SK-N-SH treated with all-trans-retinoic acid at 6 μM for 48 hours (cell line): Measurements from ENCODE around the gene KIF2A.

Experiments
- ATAC-seq: fragments of 200-7000 bp; cut with Tn5 transposase; 3 replicates; pipeline ENCODE4 v1.9.1; 2020; ENCODE audit warnings: mild to moderate bottlenecking, moderate library complexity
- ARNTL ChIP-seq: fragments of 450-650 bp; formaldehyde crosslinking; IDR thresholded peaks from 2 replicates; pipeline ENCODE4 v1.5.0; 2020; ENCODE audit warnings: low read depth, mild to moderate bottlenecking, moderate library complexity, borderline replicate concordance
- BACH2 ChIP-seq: fragments of 250-450 bp; sonication (Bioruptor Pico); IDR thresholded peaks from 2 replicates; pipeline ENCODE4 v1.9.0; 2021; ENCODE audit warnings: mild to moderate bottlenecking, borderline replicate concordance
- CREB5 ChIP-seq: fragments of 250-450 bp; sonication (Bioruptor Pico); IDR thresholded peaks from 2 replicates; pipeline ENCODE4 v1.5.1; 2020; ENCODE audit warnings: low read depth, mild to moderate bottlenecking, moderate library complexity
- CSDC2 ChIP-seq: fragments of 250-450 bp; sonication (Bioruptor Pico); IDR thresholded peaks from 2 replicates; pipeline ENCODE4 v1.5.0; 2020; ENCODE audit warnings: mild to moderate bottlenecking, moderate library complexity
- CSRNP3 ChIP-seq: fragments of 250-450 bp; sonication (Bioruptor Pico); IDR thresholded peaks from 2 replicates; pipeline ENCODE4 v1.5.1; 2021; ENCODE audit warnings: mild to moderate bottlenecking, moderate library complexity
- ESRRG ChIP-seq: fragments of 250-450 bp; sonication (Bioruptor Pico); IDR thresholded peaks from 2 replicates; pipeline ENCODE4 v1.6.1; 2021; ENCODE audit warnings: mild to moderate bottlenecking
- GLIS3 ChIP-seq: fragments of 250-450 bp; sonication (Bioruptor Pico); IDR thresholded peaks from 2 replicates; pipeline ENCODE4 v1.5.0; 2020; ENCODE audit warnings: mild to moderate bottlenecking, moderate library complexity
- ISL1 ChIP-seq: fragments of 250-450 bp; sonication (Bioruptor Pico); IDR thresholded peaks from 2 replicates; pipeline ENCODE4 v2.1.2; 2022; ENCODE audit warnings: mild to moderate bottlenecking, moderate library complexity
- OSR1 ChIP-seq: fragments of 250-450 bp; sonication (Bioruptor Pico); IDR thresholded peaks from 2 replicates; pipeline ENCODE4 v1.8.0; 2022; ENCODE audit warnings: moderate library complexity, mild to moderate bottlenecking, inconsistent platforms
- POU6F1 ChIP-seq: fragments of 250-450 bp; sonication (Bioruptor Pico); IDR thresholded peaks from 2 replicates; pipeline ENCODE4 v1.8.0; 2021; ENCODE audit warnings: low read depth, mild to moderate bottlenecking, moderate library complexity, borderline replicate concordance
- PPARA ChIP-seq: fragments of 250-450 bp; sonication (Bioruptor Pico); IDR thresholded peaks from 2 replicates; pipeline ENCODE4 v1.5.0; 2020; ENCODE audit warnings: mild to moderate bottlenecking, borderline replicate concordance
- SNAI2 ChIP-seq: fragments of 250-450 bp; sonication (Bioruptor Pico); IDR thresholded peaks from 2 replicates; pipeline ENCODE4 v1.5.0; 2020; ENCODE audit warnings: mild to moderate bottlenecking, moderate library complexity
- TCF4 ChIP-seq: fragments of 250-450 bp; sonication (Bioruptor Pico); IDR thresholded peaks from 2 replicates; pipeline ENCODE4 v1.8.0; 2021; ENCODE audit warnings: mild to moderate bottlenecking, moderate library complexity, borderline replicate concordance
- TOX ChIP-seq: fragments of 250-450 bp; sonication (Bioruptor Pico); IDR thresholded peaks from 2 replicates; pipeline ENCODE4 v1.8.0; 2021; ENCODE audit warnings: mild to moderate bottlenecking, moderate library complexity, borderline replicate concordance
- TSHZ2 ChIP-seq: fragments of 250-450 bp; sonication (Bioruptor Pico); IDR thresholded peaks from 2 replicates; pipeline ENCODE4 v1.5.0; 2020; ENCODE audit warnings: mild to moderate bottlenecking, moderate library complexity
- ZFP3 ChIP-seq: fragments of 250-450 bp; sonication (Bioruptor Pico); IDR thresholded peaks from 2 replicates; pipeline ENCODE4 v1.5.0; 2020; ENCODE audit warnings: mild to moderate bottlenecking, moderate library complexity
- ZFP30 ChIP-seq: fragments of 450-650 bp; formaldehyde crosslinking; IDR thresholded peaks from 2 replicates; pipeline ENCODE4 v1.5.0; 2022; ENCODE audit warnings: mild to moderate bottlenecking, moderate library complexity
- ZNF565 ChIP-seq: fragments of 450-650 bp; formaldehyde crosslinking; conservative IDR thresholded peaks from 2 replicates; pipeline ENCODE4 v1.5.0; 2020; ENCODE audit warnings: low read depth, mild to moderate bottlenecking, moderate library complexity
- ZNF70 ChIP-seq: fragments of 450-650 bp; formaldehyde crosslinking; IDR thresholded peaks from 2 replicates; pipeline ENCODE4 v1.5.0; 2020; ENCODE audit warnings: mild to moderate bottlenecking, moderate library complexity
- ZNF8 ChIP-seq: fragments of 450-650 bp; formaldehyde crosslinking; IDR thresholded peaks from 2 replicates; pipeline ENCODE4 v1.5.0; 2020; ENCODE audit warnings: mild to moderate bottlenecking, moderate library complexity

KIF2A gene

GRCh38 chr5:62309107-62309506 is 3.1 kb downstream of the KIF2A start:
- TF ChIP-seq ZNF8 (CRISPR knock-in tag) (no peak), ZNF565 (no peak), CSRNP3 (no peak), PPARA (no peak), ISL1 (CRISPR knock-in tag) (no peak), BACH2 (CRISPR knock-in tag) (no peak), ESRRG (CRISPR knock-in tag) (no peak), ARNTL (CRISPR knock-in tag) (no peak), TCF4 (CRISPR knock-in tag) (no peak), SNAI2 (no peak), CSDC2 (CRISPR knock-in tag) (no peak), GLIS3 (no peak), TSHZ2 (CRISPR knock-in tag) (no peak), ZFP3 (CRISPR knock-in tag) (no peak), POU6F1 (CRISPR knock-in tag) (no peak), CREB5 (CRISPR knock-in tag) (no peak), TOX (CRISPR knock-in tag) (no peak), ZFP30 (CRISPR knock-in tag) (no peak)
- TF ChIP-seq, all 23 proteins: peak for 0
- no peak for ATAC-seq

- no peak for ATAC-seq
- TF ChIP-seq CREB5 (CRISPR knock-in tag) (no peak), SNAI2 (no peak)
- TF ChIP-seq, all 23 proteins: peak for 0
Observed at GRCh38 chr5:62310426-62311143, 4.6 kb downstream of the KIF2A start.

GRCh38 chr5:62312036-62312435 is 6.0 kb downstream of the KIF2A start:
- TF ChIP-seq PPARA = no peak
- TF ChIP-seq GLIS3 = no peak
- no peak for TF ChIP-seq OSR1 (CRISPR knock-in tag)
- TF ChIP-seq ZNF8 (CRISPR knock-in tag) = no peak
- no peak for ATAC-seq

GRCh38 chr5:62312674-62313073 is 6.7 kb downstream of the KIF2A start:
- TF ChIP-seq ESRRG (CRISPR knock-in tag) = no peak
- no peak for TF ChIP-seq ISL1 (CRISPR knock-in tag)
- no peak for TF ChIP-seq ZNF70 (CRISPR knock-in tag)
- TF ChIP-seq ZNF565 = no peak
- no peak for TF ChIP-seq CREB5 (CRISPR knock-in tag)
- TF ChIP-seq ZNF8 (CRISPR knock-in tag) = no peak
- TF ChIP-seq BACH2 (CRISPR knock-in tag) = no peak
- TF ChIP-seq ZFP30 (CRISPR knock-in tag) = no peak
- TF ChIP-seq, all 23 proteins: peak for 0
- ATAC-seq = no peak
